Brain microvascular endothelial cell (primary cell): ENCODE measurements around the gene CDC42BPA.

ENCODE experiments used
- DNase-seq: peaks from one replicate; pipeline ENCODE4 v3.0.0-alpha.2; 2020
- H3K27ac ChIP-seq: fragments of 250-450 bp; sonication (Bioruptor Pico); 2 replicates; pipeline ENCODE4 v1.5.1; 2020; ENCODE audit warnings: mild to moderate bottlenecking, moderate library complexity
- H3K27me3 ChIP-seq: fragments of 250-450 bp; sonication (Bioruptor Pico); replicated peaks from 2 replicates; pipeline ENCODE4 v1.5.1; 2020; ENCODE audit warnings: mild to moderate bottlenecking
- H3K36me3 ChIP-seq: fragments of 250-450 bp; sonication (Bioruptor Pico); replicated peaks from 2 replicates; pipeline ENCODE4 v1.5.1; 2020; ENCODE audit warnings: mild to moderate bottlenecking
- H3K4me3 ChIP-seq: 2 replicates; pipeline ENCODE4 v1.5.1; 2011; ENCODE audit warnings: low read depth, mild to moderate bottlenecking, control low read depth, low read length, moderate library complexity
- in situ Hi-C: cut with HindIII; loops from 2 replicates; pipeline ENCODE4 v1.10.0; 2017; ENCODE audit warnings: low sequenced_read_pairs, low pct_ligation_motif_present
- TF ChIP-seq, protein P1 (sequence below): IDR thresholded peaks from 2 replicates; pipeline ENCODE4 v1.5.1; 2011; ENCODE audit warnings: low read depth, mild to moderate bottlenecking, moderate library complexity, low read length, control low read depth, inconsistent platforms; ENCODE audit errors: missing control alignments

CDC42BPA gene

DNA sequence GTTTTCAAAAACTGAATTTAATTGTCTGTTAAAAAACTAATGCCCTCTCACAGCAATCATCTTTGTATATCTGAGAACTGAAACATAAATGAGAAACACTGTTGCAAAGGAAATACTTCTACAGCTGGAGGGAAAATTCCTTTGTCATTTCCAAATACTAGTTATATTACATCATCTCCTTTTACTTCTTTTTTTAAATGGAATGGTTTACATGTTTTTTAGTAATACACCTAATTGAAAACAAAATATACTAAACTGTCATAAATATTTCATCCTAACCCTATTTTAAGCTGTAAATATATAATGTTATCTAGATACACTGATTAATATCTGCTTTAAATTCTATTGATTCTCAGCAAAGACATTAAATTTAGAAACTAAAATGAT is 19.1 kb downstream of the CDC42BPA start:
- in situ Hi-C loops = no loop called here
- Histone ChIP-seq H3K36me3 (no peaks in the 10 kb centered on the region), H3K27ac (peak overlapping the region; percentile 39), H3K4me3 (no peak overlapping the region), H3K27me3 (no peaks in the 10 kb centered on the region)
- DNase-seq = no peak
- TF ChIP-seq, protein P1, sequence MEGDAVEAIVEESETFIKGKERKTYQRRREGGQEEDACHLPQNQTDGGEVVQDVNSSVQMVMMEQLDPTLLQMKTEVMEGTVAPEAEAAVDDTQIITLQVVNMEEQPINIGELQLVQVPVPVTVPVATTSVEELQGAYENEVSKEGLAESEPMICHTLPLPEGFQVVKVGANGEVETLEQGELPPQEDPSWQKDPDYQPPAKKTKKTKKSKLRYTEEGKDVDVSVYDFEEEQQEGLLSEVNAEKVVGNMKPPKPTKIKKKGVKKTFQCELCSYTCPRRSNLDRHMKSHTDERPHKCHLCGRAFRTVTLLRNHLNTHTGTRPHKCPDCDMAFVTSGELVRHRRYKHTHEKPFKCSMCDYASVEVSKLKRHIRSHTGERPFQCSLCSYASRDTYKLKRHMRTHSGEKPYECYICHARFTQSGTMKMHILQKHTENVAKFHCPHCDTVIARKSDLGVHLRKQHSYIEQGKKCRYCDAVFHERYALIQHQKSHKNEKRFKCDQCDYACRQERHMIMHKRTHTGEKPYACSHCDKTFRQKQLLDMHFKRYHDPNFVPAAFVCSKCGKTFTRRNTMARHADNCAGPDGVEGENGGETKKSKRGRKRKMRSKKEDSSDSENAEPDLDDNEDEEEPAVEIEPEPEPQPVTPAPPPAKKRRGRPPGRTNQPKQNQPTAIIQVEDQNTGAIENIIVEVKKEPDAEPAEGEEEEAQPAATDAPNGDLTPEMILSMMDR = no peak

DNA sequence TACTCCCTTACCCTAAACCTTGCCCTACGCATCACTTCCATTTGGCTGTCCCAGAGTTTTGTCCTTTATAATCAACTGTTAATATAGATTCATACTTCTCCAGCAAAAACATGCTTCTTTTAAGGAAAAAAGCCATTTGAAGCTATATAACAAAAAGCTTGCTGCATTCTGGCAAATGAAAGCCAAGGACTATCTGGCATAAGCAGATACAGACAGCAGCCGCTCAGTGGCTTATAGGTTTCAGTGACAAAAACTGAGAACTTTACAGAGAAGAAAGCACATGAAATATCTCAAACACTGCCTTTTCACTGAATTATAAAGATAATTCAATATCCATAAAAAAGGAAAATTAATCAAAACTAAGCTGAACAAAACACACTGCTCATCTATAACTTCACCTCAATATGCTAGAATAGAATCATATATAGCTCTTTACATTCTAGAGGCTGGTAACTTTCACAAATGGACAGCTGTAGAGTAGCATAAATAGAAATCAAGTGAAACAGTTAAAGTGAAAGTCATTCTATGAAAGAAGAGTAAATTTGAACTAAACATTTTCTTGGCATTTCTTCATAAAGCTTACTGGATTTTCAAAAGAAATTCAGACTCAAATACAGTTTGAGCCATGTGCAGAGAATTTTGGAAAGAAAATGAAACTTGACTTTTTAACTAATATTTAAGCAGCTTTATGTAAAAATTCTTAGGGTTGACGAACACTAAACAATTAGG is 19.6 kb downstream of the CDC42BPA start:
- H3K27me3 ChIP-seq = no peaks in the 10 kb centered on the region
- in situ Hi-C loops = no loop called here
- TF ChIP-seq, protein P1 = no peak
- DNase-seq = no peak
- no peak overlapping the region for H3K4me3 ChIP-seq
- peak overlapping the region; percentile 39 for H3K27ac ChIP-seq
- H3K36me3 ChIP-seq = no peaks in the 10 kb centered on the region

DNA sequence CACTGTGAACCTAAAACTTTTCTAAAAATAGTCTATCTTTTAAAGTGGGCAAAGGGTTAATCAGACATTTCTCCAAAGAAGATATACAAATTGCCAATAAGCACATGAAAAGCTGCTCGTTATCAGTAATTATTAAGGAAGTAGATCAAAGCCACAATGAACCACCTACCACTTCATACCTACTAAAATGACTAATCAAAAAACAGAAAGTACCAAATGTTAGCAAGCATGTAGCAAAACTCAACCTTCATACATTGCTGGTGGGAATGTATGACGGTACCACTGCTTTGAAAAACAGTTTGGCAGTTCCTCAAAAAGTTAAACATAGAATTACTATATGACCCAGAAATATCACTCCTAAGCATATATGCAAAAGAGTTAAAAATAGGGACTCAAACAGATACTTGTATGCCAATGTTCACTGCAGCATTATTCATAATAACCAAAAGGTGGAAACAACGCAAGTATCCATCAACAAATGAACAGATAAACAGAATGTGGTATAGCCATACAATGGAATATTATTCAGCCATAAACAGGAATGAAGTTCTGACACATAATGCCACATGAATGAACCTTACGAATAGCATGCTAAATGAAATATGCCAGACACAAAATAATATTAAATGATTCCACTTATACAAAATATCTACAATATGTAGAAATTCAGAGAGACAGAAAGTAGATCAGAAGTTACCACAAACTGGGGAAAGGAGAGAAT is 21.1 kb downstream of the CDC42BPA start:
- in situ Hi-C loops = no loop called here
- Histone ChIP-seq H3K27me3 (no peaks in the 10 kb centered on the region), H3K27ac (no peak overlapping the region), H3K4me3 (no peak overlapping the region), H3K36me3 (no peaks in the 10 kb centered on the region)
- DNase-seq = no peak
- TF ChIP-seq, protein P1 = no peak

DNA sequence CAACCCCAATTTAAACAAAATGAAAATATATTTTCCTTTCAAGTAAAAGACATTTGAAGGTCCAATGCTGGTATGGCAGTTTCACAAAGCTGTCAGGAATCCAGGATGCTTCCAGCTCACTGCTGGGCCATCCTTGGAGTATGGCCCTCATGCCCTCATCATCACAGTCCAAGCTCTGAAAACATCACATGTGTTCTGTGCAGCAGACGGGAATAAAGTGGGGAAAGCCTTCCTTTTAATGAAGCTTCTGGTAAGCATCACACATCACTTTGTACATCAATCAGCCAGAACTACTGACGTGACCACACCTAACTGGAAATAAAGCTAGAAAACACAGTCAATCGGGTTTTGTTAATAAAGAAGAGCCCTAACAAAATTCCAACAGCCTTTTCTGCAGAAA is 22.7 kb downstream of the CDC42BPA start:
- Histone ChIP-seq H3K4me3 (no peak overlapping the region), H3K27ac (no peak overlapping the region), H3K36me3 (no peaks in the 10 kb centered on the region), H3K27me3 (no peaks in the 10 kb centered on the region)
- DNase-seq = no peak
- in situ Hi-C loops = no loop called here
- TF ChIP-seq, protein P1 = no peak

DNA sequence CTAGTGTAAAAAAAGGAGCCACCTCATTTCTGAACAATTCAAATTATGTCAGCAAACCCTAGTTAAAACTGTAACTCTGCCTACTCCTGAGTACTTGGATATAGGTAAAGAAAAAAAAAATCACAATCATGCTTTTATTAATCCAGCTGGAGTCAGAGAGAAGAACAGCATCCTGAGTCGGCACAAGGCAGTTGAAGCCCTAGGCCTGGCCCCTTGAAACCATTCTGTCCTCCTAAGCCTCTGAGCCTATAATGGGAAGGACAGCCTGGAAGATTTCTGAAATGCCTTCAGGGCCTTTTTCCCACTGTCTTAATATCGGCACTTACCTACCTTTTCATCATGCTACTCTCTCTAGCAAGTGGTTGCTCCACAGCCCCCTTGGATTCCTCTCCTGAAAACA is 32.5 kb downstream of the CDC42BPA start:
- DNase-seq = no peak
- Histone ChIP-seq H3K27ac (no peak overlapping the region), H3K4me3 (no peak overlapping the region), H3K36me3 (no peaks in the 10 kb centered on the region), H3K27me3 (no peaks in the 10 kb centered on the region)
- in situ Hi-C loops = no loop called here
- TF ChIP-seq, protein P1 = no peak

DNA sequence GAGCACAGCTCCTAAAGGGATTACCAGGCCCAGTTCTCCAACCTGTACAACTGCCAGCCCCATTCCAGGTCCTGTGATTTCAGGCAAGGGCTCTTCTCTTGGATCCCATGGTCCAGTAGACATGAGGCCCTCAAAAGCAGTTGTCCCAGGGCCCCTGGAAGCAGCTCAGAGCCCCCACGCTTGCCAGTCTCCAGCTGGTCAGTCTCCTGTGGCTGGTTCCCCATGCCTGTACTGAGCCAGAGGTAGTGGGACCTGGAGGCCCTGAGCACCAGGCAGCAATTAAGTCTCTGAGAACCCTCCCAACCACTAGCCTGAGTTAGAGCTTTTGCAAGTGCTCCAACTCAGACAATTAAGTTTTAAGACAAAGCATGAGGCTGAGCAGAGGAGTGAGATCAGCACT is 36.9 kb downstream of the CDC42BPA start:
- no peak overlapping the region for H3K4me3 ChIP-seq
- TF ChIP-seq, protein P1 = no peak
- H3K36me3 ChIP-seq = no peaks in the 10 kb centered on the region
- in situ Hi-C loops = no loop called here
- H3K27ac ChIP-seq = no peak overlapping the region
- H3K27me3 ChIP-seq = no peaks in the 10 kb centered on the region
- DNase-seq = no peak
